Ovary (tissue), 3 donors: ENCODE results near the gene NRSN2.

Experiments used
- POLR2A ChIP-seq: fragments of 450-650 bp; IDR thresholded peaks from one replicate; pipeline ENCODE4 v1.6.1; 2017; ENCODE audit warnings: antibody characterized with exemption, mild to moderate bottlenecking, moderate library complexity
- TF ChIP-seq, protein P1 (sequence below), 3 donors: fragments of 450-650 bp in 2 of 3; fragments of 200-600 bp in 1 of 3; IDR thresholded peaks; one replicate each; pipeline versions ENCODE4 v1.5.1 to v1.8.0; 2016 to 2022; ENCODE audit warnings: antibody characterized with exemption in 3 of 3, mild to moderate bottlenecking in 1 of 3
- donor health status: DM: no; HTN: no; CAD: no.

DNA sequence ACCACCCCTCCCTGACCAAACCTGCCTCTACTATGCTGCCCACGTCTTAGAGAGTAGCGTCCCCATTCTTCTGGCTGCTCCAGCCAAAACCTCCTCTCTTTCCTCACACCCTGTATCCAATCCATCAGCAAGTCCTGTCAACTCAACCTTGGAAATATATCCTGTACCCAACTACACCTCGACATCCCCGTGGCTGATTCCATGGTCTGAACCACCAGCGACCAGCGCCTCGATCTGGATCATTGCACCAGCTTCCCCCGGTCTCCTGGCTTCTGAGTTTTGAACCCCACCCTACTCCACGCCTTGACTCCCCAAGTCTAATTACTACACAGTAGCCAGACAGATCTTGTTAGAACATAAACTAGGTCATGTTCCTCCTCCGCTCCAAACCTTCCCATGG, 9.8 kb downstream of the NRSN2 start:
- TF ChIP-seq POLR2A: no peak
- TF ChIP-seq, protein P1, sequence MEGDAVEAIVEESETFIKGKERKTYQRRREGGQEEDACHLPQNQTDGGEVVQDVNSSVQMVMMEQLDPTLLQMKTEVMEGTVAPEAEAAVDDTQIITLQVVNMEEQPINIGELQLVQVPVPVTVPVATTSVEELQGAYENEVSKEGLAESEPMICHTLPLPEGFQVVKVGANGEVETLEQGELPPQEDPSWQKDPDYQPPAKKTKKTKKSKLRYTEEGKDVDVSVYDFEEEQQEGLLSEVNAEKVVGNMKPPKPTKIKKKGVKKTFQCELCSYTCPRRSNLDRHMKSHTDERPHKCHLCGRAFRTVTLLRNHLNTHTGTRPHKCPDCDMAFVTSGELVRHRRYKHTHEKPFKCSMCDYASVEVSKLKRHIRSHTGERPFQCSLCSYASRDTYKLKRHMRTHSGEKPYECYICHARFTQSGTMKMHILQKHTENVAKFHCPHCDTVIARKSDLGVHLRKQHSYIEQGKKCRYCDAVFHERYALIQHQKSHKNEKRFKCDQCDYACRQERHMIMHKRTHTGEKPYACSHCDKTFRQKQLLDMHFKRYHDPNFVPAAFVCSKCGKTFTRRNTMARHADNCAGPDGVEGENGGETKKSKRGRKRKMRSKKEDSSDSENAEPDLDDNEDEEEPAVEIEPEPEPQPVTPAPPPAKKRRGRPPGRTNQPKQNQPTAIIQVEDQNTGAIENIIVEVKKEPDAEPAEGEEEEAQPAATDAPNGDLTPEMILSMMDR (IDR thresholded peaks at IDR 0.05): no peak
